NCI-H510A (cell line): ENCODE results near the gene DNAJC15.

Source experiments
- DNase-seq: peaks from one replicate; lab custom pipeline; 2025; lab: John Stamatoyannopoulos, UW

The DNAJC15 gene

GRCh38 chr13:43157796-43158195 is 134.4 kb downstream of the DNAJC15 start:
- DNase-seq = no peak

GRCh38 chr13:43158516-43158915 is 135.1 kb downstream of the DNAJC15 start:
- DNase-seq = no peak

GRCh38 chr13:43159026-43159461 is 135.7 kb downstream of the DNAJC15 start:
- DNase-seq = no peak
